ENCODE data around the gene KRTAP1-1. TPM values are rescaled to one million over a fixed set of nuclear protein-coding genes. Genes with fewer than 3 reads are reported as not detected.

The KRTAP1-1 gene
- polyA plus RNA-seq, 1 donor from 2014 or later = not detected

DNA sequence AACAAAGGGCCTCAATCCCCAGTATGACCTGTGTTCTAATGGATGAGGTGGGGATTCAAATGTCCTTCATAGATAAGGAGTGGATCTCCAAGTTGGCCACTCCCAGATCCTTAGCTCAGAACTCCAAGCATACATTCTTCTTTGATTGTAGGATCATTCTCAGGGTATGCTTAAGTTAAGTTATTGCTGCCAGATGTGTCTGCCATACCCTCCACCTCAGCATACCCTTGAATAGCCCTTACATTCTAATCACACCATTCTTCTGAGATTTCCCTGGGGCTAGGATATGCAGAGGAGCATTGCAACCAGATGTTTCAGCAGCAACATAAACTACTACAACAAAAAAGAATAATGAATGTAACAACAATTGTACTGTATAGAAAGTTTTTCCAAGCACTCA is 26.0 kb upstream of the KRTAP1-1 start:
- no peaks in the 10 kb centered on the region for H4K20me1 ChIP-seq (ENCODE audit: insufficient read depth)
- H3K36me3 ChIP-seq (ENCODE audit: insufficient read depth, low read length) = no peaks in the 10 kb centered on the region
- H3K27ac ChIP-seq (ENCODE audit: low read length) = no peak overlapping the region
- no peaks in the 10 kb centered on the region for H3K27me3 ChIP-seq (ENCODE audit: insufficient read depth, low read depth, low read length)
- H3K9ac ChIP-seq (ENCODE audit: low read length) = no peak overlapping the region
- no peak overlapping the region for H3K4me2 ChIP-seq (ENCODE audit: low read length)
- H3K9me2 ChIP-seq (ENCODE audit: insufficient read depth, low read length) = no peaks in the 10 kb centered on the region
- TF ChIP-seq RAD21 (conservative IDR thresholded peaks at IDR 0.05) (no peak), SMC3 (conservative IDR thresholded peaks at IDR 0.05; ENCODE audit: poor library complexity) (no peak), EZH2 (IDR thresholded peaks at IDR 0.05; ENCODE audit: borderline replicate concordance, insufficient read depth, low read length, poor library complexity, severe bottlenecking) (no peak), CTCF (IDR thresholded peaks at IDR 0.05; ENCODE audit: poor library complexity, severe bottlenecking) (no peak), POLR2AphosphoS5 (IDR thresholded peaks at IDR 0.05) (no peak), MXI1 (conservative IDR thresholded peaks at IDR 0.05; ENCODE audit: poor library complexity, severe bottlenecking) (no peak), EP300 (conservative IDR thresholded peaks at IDR 0.05; ENCODE audit: poor library complexity, severe bottlenecking) (no peak), TAF1 (IDR thresholded peaks at IDR 0.05; ENCODE audit: low read depth) (no peak)
- TF ChIP-seq, protein P1, sequence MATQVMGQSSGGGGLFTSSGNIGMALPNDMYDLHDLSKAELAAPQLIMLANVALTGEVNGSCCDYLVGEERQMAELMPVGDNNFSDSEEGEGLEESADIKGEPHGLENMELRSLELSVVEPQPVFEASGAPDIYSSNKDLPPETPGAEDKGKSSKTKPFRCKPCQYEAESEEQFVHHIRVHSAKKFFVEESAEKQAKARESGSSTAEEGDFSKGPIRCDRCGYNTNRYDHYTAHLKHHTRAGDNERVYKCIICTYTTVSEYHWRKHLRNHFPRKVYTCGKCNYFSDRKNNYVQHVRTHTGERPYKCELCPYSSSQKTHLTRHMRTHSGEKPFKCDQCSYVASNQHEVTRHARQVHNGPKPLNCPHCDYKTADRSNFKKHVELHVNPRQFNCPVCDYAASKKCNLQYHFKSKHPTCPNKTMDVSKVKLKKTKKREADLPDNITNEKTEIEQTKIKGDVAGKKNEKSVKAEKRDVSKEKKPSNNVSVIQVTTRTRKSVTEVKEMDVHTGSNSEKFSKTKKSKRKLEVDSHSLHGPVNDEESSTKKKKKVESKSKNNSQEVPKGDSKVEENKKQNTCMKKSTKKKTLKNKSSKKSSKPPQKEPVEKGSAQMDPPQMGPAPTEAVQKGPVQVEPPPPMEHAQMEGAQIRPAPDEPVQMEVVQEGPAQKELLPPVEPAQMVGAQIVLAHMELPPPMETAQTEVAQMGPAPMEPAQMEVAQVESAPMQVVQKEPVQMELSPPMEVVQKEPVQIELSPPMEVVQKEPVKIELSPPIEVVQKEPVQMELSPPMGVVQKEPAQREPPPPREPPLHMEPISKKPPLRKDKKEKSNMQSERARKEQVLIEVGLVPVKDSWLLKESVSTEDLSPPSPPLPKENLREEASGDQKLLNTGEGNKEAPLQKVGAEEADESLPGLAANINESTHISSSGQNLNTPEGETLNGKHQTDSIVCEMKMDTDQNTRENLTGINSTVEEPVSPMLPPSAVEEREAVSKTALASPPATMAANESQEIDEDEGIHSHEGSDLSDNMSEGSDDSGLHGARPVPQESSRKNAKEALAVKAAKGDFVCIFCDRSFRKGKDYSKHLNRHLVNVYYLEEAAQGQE (IDR thresholded peaks at IDR 0.05; ENCODE audit: borderline replicate concordance) = no peak
- H3K79me2 ChIP-seq (replicated peaks; ENCODE audit: insufficient read depth, low read length) = no peaks in the 10 kb centered on the region
- H3F3A ChIP-seq (ENCODE audit: insufficient read depth, low read length, poor library complexity, severe bottlenecking) = no peaks in the 10 kb centered on the region
- H3K4me3 ChIP-seq (ENCODE audit: low read length) = no peak overlapping the region
- H2AFZ ChIP-seq (ENCODE audit: low read depth, low read length) = no peak overlapping the region
- no peaks in the 10 kb centered on the region for H3K9me3 ChIP-seq (ENCODE audit: low read length)

GRCh38 chr17:41065829-41066624 is 24.8 kb upstream of the KRTAP1-1 start, which contains the start of gene KRTAP2-4:
TSS of gene KRTAP2-4 (minus strand) at chr17:41065879. CDS start at chr17:41065845, 34 bp downstream.
- no peak within 1 kb of the TSS for H2AFZ ChIP-seq (ENCODE audit: low read depth, low read length)
- no peak within 1 kb of the TSS for H3K9ac ChIP-seq (ENCODE audit: low read length)
- H3K4me3 ChIP-seq (ENCODE audit: low read length) = no peak within 1 kb of the TSS
- H3F3A ChIP-seq (ENCODE audit: insufficient read depth, low read length, poor library complexity, severe bottlenecking) = no peaks in the 10 kb centered on the region
- H3K9me2 ChIP-seq (ENCODE audit: insufficient read depth, low read length) = no peaks in the 10 kb centered on the region
- no peaks in the 10 kb centered on the region for H4K20me1 ChIP-seq (ENCODE audit: insufficient read depth)
- no peaks in the 10 kb centered on the region for H3K9me3 ChIP-seq (ENCODE audit: low read length)
- no peaks in the 10 kb centered on the region for H3K27me3 ChIP-seq (ENCODE audit: insufficient read depth, low read depth, low read length)
- TF ChIP-seq CTCF (IDR thresholded peaks at IDR 0.05; ENCODE audit: poor library complexity, severe bottlenecking) (no peak), EP300 (conservative IDR thresholded peaks at IDR 0.05; ENCODE audit: poor library complexity, severe bottlenecking) (no peak), POLR2AphosphoS5 (IDR thresholded peaks at IDR 0.05) (no peak), TAF1 (IDR thresholded peaks at IDR 0.05; ENCODE audit: low read depth) (no peak), SMC3 (conservative IDR thresholded peaks at IDR 0.05; ENCODE audit: poor library complexity) (no peak), EZH2 (IDR thresholded peaks at IDR 0.05; ENCODE audit: borderline replicate concordance, insufficient read depth, low read length, poor library complexity, severe bottlenecking) (no peak), RAD21 (conservative IDR thresholded peaks at IDR 0.05) (no peak), MXI1 (conservative IDR thresholded peaks at IDR 0.05; ENCODE audit: poor library complexity, severe bottlenecking) (no peak)
- TF ChIP-seq, protein P1 (IDR thresholded peaks at IDR 0.05; ENCODE audit: borderline replicate concordance) = no peak
- no peaks in the 10 kb centered on the region for H3K36me3 ChIP-seq (ENCODE audit: insufficient read depth, low read length)
- no peak within 1 kb of the TSS for H3K4me2 ChIP-seq (ENCODE audit: low read length)
- H3K79me2 ChIP-seq (replicated peaks; ENCODE audit: insufficient read depth, low read length) = no peaks in the 10 kb centered on the region
- no peak within 1 kb of the TSS for H3K27ac ChIP-seq (ENCODE audit: low read length)
